PC-3 (cell line): ENCODE measurements around the gene TOP2A. TPM values are rescaled to one million over a fixed set of nuclear protein-coding genes. Genes with fewer than 3 reads are reported as not detected.
"Not testable (repeated sequence)": the region's sequence is repeated elsewhere in the genome, so short reads cannot be mapped to it uniquely, and the experiment has no call there.

Source experiments
- ATAC-seq: fragments of 200-7000 bp; cut with Tn5 transposase; 2 replicates; pipeline ENCODE4 v1.9.1; 2020; ENCODE audit warnings: mild to moderate bottlenecking, moderate library complexity
- BruUV-seq: library from RNA; stranded (reverse); fragments of 400-500 nt; replicated peaks from 2 replicates; lab custom pipeline; 2021; lab: Mats Ljungman, UMichigan
- CTCF ChIA-PET: fragments of 300-600 bp; sonication (Branson Sonifier 250); formaldehyde crosslinking; loops from one replicate; lab custom pipeline; 2022; ENCODE audit warnings: antibody characterized with exemption; lab: Charles Lee
- POLR2A ChIA-PET: fragments of 300-600 bp; sonication (Branson Sonifier 250); formaldehyde crosslinking; loops from one replicate; lab custom pipeline; 2022; ENCODE audit warnings: antibody characterized with exemption; ENCODE audit not compliant: unreplicated experiment; lab: Charles Lee
- DNase-seq: peaks from one replicate; pipeline ENCODE4 v3.0.0-alpha.2; 2015
- H2AFZ ChIP-seq: fragments of 300-600 bp; sonication (generic); 2 replicates; pipeline ENCODE4 v1.6.0; 2016; ENCODE audit warnings: antibody characterized with exemption, low read length
- H3F3A ChIP-seq: fragments of 300-600 bp; sonication (generic); one replicate; pipeline ENCODE4 v1.6.0; 2017; ENCODE audit warnings: antibody characterized with exemption, low read length, control low read depth, mild to moderate bottlenecking; ENCODE audit not compliant: unreplicated experiment
- H3K27ac ChIP-seq: fragments of 300-600 bp; sonication (generic); 2 replicates; pipeline ENCODE4 v1.5.1; 2016; ENCODE audit warnings: mild to moderate bottlenecking, low read length
- H3K27me3 ChIP-seq: fragments of 300-600 bp; sonication (generic); 2 replicates; pipeline ENCODE4 v1.6.1; 2016; ENCODE audit warnings: low read length, mixed read lengths
- H3K36me3 ChIP-seq: fragments of 300-600 bp; sonication (generic); 2 replicates; pipeline ENCODE4 v1.6.1; 2016; ENCODE audit warnings: low read depth, mixed run types, low read length, mixed read lengths
- H3K4me1 ChIP-seq: fragments of 300-600 bp; sonication (generic); 2 replicates; pipeline ENCODE4 v1.5.1; 2016; ENCODE audit warnings: low read length; ENCODE audit not compliant: insufficient read depth
- H3K4me2 ChIP-seq: fragments of 300-600 bp; sonication (generic); 2 replicates; pipeline ENCODE4 v1.6.0; 2016; ENCODE audit warnings: low read length
- H3K4me3 ChIP-seq: fragments of 300-600 bp; sonication (generic); 2 replicates; pipeline ENCODE4 v1.5.1; 2016; ENCODE audit warnings: mild to moderate bottlenecking, low read length, mixed read lengths
- H3K79me2 ChIP-seq: fragments of 300-600 bp; sonication (generic); 2 replicates; pipeline ENCODE4 v1.6.1; 2017; ENCODE audit warnings: low read length, mixed read lengths
- H3K9ac ChIP-seq: fragments of 300-600 bp; sonication (generic); 2 replicates; pipeline ENCODE4 v1.6.0; 2016; ENCODE audit warnings: mild to moderate bottlenecking, low read length
- H3K9me2 ChIP-seq: fragments of 300-600 bp; sonication (generic); replicated peaks from 2 replicates; pipeline ENCODE4 v1.6.1; 2016; ENCODE audit warnings: mixed run types, low read length, mixed read lengths
- H3K9me3 ChIP-seq: fragments of 300-600 bp; sonication (generic); 2 replicates; pipeline ENCODE4 v1.6.1; 2016; ENCODE audit warnings: low read length, mixed read lengths
- H4K20me1 ChIP-seq: fragments of 300-600 bp; sonication (generic); 2 replicates; pipeline ENCODE4 v1.6.1; 2016; ENCODE audit warnings: low read length, mixed read lengths
- EZH2 ChIP-seq: fragments of 300-600 bp; sonication (generic); IDR thresholded peaks from one replicate; pipeline ENCODE4 v1.6.1; 2017; ENCODE audit warnings: antibody characterized with exemption, mild to moderate bottlenecking, low read length; ENCODE audit not compliant: unreplicated experiment
- EZH2phosphoT487 ChIP-seq: fragments of 300-600 bp; sonication (generic); IDR thresholded peaks from 2 replicates; pipeline ENCODE4 v1.6.1; 2018; ENCODE audit warnings: mild to moderate bottlenecking, antibody characterized with exemption, low read length, borderline replicate concordance
- intact Hi-C: fragments of 100-400 bp; cut with micrococcal nuclease; formaldehyde crosslinking; loops from 2 replicates; pipeline ENCODE4 v1.9.0; 2023
- total RNA-seq: library from RNA; depleted of rRNA; stranded (reverse); fragments of >200 nt; gene quantifications from 2 replicates; pipeline ENCODE4 v1.2.3, GENCODE V29; 2014
- TF ChIP-seq, protein P1 (sequence below): fragments of 300-600 bp; sonication (generic); conservative IDR thresholded peaks from 2 replicates; pipeline ENCODE4 v1.5.1; 2017; ENCODE audit warnings: antibody characterized with exemption, low read depth, mild to moderate bottlenecking, low read length

The TOP2A gene
- total RNA-seq, 1 experiment from 2014 or later, result 104 TPM

DNA sequence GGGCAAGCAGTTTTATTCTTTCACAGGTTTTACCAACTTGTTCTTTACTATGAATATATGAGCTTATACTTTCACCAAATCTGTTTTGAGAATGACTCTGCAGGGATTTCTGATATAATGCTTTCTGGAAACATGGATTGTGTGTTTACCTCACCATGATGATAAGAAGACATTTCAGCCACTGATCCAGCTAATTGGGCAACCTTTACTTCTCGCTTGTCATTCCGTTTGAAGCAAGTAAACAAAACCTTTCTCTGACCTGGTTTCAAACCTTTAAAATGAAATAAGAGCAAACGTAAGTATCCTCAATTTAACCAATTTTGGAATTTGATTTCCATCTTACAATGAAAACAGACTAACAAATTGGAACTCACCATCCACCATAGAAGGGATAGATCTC is 13.7 kb downstream of the TOP2A start:
- Histone ChIP-seq H3K9me2 (no peaks in the 10 kb centered on the region), H3K27me3 (no peaks in the 10 kb centered on the region), H3K9me3 (no peaks in the 10 kb centered on the region), H2AFZ (no peak overlapping the region), H3K79me2 (no peaks in the 10 kb centered on the region), H3K27ac (no peak overlapping the region), H3K9ac (no peak overlapping the region), H3K4me2 (no peak overlapping the region), H4K20me1 (no peaks in the 10 kb centered on the region), H3K36me3 (peaks cover 77% of the 10 kb centered on the region), H3K4me1 (no peaks in the 10 kb centered on the region), H3K4me3 (no peak overlapping the region), H3F3A (peaks cover 4% of the 10 kb centered on the region)
- POLR2A ChIA-PET, result no interaction called here
- DNase-seq, result no peak
- no TSS peak for BruUV-seq
- intact Hi-C loops, result no loop called here
- TF ChIP-seq EZH2, result no peak
- TF ChIP-seq EZH2phosphoT487, result no peak
- TF ChIP-seq, protein P1, sequence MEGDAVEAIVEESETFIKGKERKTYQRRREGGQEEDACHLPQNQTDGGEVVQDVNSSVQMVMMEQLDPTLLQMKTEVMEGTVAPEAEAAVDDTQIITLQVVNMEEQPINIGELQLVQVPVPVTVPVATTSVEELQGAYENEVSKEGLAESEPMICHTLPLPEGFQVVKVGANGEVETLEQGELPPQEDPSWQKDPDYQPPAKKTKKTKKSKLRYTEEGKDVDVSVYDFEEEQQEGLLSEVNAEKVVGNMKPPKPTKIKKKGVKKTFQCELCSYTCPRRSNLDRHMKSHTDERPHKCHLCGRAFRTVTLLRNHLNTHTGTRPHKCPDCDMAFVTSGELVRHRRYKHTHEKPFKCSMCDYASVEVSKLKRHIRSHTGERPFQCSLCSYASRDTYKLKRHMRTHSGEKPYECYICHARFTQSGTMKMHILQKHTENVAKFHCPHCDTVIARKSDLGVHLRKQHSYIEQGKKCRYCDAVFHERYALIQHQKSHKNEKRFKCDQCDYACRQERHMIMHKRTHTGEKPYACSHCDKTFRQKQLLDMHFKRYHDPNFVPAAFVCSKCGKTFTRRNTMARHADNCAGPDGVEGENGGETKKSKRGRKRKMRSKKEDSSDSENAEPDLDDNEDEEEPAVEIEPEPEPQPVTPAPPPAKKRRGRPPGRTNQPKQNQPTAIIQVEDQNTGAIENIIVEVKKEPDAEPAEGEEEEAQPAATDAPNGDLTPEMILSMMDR, result no peak
- CTCF ChIA-PET, result no interaction called here
- no peak for ATAC-seq

DNA sequence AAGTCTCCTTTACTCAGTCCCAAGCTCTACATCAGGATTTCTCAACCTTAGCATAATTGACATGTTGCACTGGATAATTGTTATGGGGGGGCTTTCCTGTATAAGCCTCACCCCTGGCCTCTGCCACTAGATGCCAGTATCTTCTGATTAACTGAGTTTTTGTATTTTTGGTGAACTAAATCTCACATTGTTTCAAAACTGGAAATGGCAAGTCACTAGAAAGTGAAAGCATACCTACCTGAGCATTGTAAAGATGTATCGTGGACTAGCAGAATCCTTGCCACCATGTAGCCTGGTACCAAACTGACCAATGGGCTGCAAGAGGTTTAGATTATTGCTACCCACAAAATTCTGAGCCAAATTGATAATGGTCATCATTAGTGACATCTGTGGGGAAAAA is 15.0 kb downstream of the TOP2A start:
- Histone ChIP-seq H3K27ac (no peak overlapping the region), H3K4me3 (no peak overlapping the region), H3K79me2 (no peaks in the 10 kb centered on the region), H3F3A (peaks cover 9% of the 10 kb centered on the region), H3K36me3 (peaks cover 77% of the 10 kb centered on the region), H3K4me2 (no peak overlapping the region), H3K9me3 (no peaks in the 10 kb centered on the region), H3K9me2 (no peaks in the 10 kb centered on the region), H2AFZ (no peak overlapping the region), H3K4me1 (no peaks in the 10 kb centered on the region), H4K20me1 (0 out of 2 replicates have a peak, but pooled peaks cover 5% of the 10 kb centered on the region), H3K27me3 (no peaks in the 10 kb centered on the region), H3K9ac (no peak overlapping the region)
- TF ChIP-seq EZH2phosphoT487 (no peak), EZH2 (no peak)
- TF ChIP-seq, protein P1, result no peak
- intact Hi-C loops, result no loop called here
- POLR2A ChIA-PET, result no interaction called here
- ATAC-seq, result no peak
- BruUV-seq, result no TSS peak
- no peak for DNase-seq
- CTCF ChIA-PET, result no interaction called here

DNA sequence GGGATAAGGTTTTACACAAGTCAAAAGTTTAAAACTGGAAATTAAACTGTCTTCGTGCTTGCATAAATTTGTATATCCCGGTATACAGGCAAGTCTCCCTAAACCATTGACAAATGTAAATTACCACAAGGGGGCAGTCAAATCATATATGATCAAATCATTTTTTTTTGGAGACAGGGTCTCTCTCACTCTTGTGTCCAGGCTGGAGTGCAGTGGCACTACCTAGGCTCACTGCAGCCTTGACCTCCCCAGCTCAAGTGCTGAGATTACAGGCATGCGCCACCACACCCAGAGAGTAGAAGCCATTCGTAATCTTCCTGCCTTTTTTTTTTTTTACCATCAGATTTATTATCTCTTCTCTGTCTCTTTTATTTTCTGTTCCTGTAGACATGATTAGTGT is 18.5 kb downstream of the TOP2A start:
- CTCF ChIA-PET, result interaction anchor here (0.6 kb wide), 1 partner anchor 16 kb away, joined by 8 read pairs; no protein-coding TSS in a partner anchor
- TF ChIP-seq, protein P1, result peak; percentile 65
- no peak for TF ChIP-seq EZH2phosphoT487
- Histone ChIP-seq H3K79me2 (no peaks in the 10 kb centered on the region), H3F3A (peaks cover 5% of the 10 kb centered on the region), H3K27ac (no peak overlapping the region), H3K4me2 (no peak overlapping the region), H2AFZ (no peak overlapping the region), H4K20me1 (0 out of 2 replicates have a peak, but pooled peaks cover 5% of the 10 kb centered on the region), H3K36me3 (peaks cover 72% of the 10 kb centered on the region), H3K27me3 (no peaks in the 10 kb centered on the region), H3K9me2 (no peaks in the 10 kb centered on the region), H3K4me3 (no peak overlapping the region), H3K9me3 (no peaks in the 10 kb centered on the region), H3K9ac (no peak overlapping the region), H3K4me1 (no peaks in the 10 kb centered on the region)
- intact Hi-C loops, result loop anchor here (1.0 kb wide), 1 partner anchor 161 kb away; no protein-coding TSS in a partner anchor
- ATAC-seq (peak; percentile 49; the same call in 1 of the 2 replicates), DNase-seq (peak; percentile 69)
- no TSS peak for BruUV-seq
- POLR2A ChIA-PET, result no interaction called here

DNA sequence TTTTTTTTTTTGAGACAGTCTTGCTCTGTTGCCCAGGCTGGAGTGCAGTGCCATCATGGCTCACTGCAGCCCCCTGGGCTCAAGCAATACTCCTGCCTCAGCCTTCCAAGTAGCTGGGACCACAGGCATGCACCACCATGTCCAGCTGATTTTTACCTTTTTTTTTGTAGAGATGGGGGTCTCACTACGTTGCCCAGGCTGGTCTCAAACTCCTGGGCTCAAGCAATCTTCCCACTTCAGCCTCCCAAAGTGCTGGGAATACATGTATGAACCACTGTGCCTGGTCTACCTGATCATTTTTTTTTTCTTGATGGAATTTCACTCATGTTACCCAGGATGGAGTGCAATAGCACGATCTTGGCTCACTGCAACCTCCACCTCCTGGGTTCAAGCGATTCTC is 31.1 kb downstream of the TOP2A start:
- H3K27me3 ChIP-seq, H3K4me2 ChIP-seq, H3K4me3 ChIP-seq, ATAC-seq, H3K27ac ChIP-seq, H3K79me2 ChIP-seq, H3K9me2 ChIP-seq, H2AFZ ChIP-seq, H3K9ac ChIP-seq, POLR2A ChIA-PET, H4K20me1 ChIP-seq, CTCF ChIA-PET, H3K9me3 ChIP-seq, intact Hi-C loops, DNase-seq, H3K4me1 ChIP-seq, BruUV-seq, H3F3A ChIP-seq: not testable (repeated sequence)
- H3K36me3 ChIP-seq, result peaks cover 26% of the 10 kb centered on the region; the same call in 1 of the 2 replicates
